Hematopoietic multipotent progenitor cell treated with erythropoietin and hydrocortisone succinate and interleukin-3 and kit ligand, for 15 days (in vitro differentiated cells): ENCODE data around the gene TENM4.

Experiments
- DNase-seq: peaks from one replicate; pipeline ENCODE4 v3.0.0-alpha.2; 2015; ENCODE audit warnings: low spot score

TENM4 gene

GRCh38 chr11:79440571-79441460, at the start of gene TENM4:
Gene TENM4, minus strand, starts transcription at chr11:79441030. Its CDS starts 371,086 bp downstream, at chr11:79069944.
- DNase-seq = no peak

GRCh38 chr11:79488286-79488685, 47.5 kb upstream of the TENM4 start:
- no peak for DNase-seq

DNA sequence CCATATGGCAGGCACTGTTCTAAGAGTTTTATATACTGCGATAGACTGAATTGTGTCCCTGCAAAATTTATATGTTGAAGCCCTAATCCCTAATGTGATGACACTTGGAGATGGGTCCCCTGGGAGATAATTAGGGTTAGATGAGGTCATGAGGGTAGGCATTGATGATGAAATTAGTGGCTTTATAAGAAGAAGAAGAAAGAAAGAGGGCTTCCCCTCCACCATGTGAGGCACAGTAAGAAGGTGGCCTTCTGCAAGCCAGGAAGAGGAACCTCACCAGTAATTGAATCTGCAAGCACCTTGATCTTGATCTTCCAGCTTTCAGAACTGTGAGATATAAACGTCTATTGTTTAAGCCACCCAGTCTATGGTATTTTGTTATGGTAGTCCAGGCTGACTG, 46.6 kb upstream of the TENM4 start:
- DNase-seq = no peak

GRCh38 chr11:79486242-79486984, 45.6 kb upstream of the TENM4 start:
- DNase-seq = no peak

DNA sequence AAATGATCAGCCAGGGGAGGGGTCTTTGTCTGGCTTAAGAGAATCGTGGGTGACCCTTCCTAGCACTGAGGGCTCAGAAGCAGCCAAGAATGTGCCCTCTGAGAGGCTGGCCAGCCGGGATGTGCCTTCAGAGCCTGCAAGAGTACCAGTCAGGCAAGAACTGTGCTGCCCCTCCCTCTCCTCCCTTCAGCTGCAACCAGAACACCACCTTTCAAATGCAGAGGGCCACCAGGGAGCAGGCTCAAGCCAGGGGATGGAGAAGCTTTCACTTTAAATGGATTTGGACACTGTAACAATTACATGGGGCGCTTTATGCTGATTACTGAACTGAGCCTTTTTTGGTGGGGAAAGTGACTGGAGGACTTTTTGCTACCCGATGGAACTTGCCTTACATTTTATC, 44.9 kb upstream of the TENM4 start:
- no peak for DNase-seq

GRCh38 chr11:79484872-79485271, 44.0 kb upstream of the TENM4 start:
- DNase-seq = no peak

- DNase-seq = no peak
Observed at GRCh38 chr11:79482800-79483199, 42.0 kb upstream of the TENM4 start.

DNA sequence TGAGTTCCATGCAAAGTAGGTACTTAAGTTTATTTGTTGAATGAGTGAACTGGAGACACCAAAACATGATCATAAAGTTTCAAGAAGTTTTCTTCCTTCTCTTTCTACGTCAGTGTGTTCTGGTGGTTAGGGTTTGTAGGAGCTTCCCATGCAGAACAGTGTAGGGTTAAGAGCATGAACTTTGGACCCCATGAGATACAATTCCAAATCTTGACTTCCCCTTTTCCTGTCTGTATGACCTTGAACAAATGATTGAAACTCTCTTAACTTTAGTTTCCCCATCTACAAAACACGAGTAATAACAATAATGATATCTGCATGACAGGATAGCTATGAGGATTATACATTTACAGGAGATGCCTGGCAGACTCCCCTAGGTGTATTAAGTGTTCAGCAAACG, 41.0 kb upstream of the TENM4 start:
- no peak for DNase-seq

DNA sequence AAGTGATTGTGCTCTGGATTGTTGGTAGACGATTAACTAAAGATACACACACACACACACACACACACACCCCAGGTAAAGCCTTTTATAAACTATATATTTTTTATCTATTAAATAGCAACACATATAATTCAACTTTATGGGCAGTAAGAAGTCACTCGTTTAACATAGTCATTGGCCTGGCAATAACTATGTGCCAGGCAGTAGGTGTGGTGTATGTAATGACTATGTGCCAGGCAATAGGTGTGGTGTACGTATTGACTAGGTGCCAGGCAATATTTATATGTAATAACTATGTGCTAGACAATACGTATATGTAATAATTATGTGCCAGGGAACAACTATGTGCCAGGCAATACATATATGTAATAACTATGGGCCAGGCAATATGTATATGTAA, 40.0 kb upstream of the TENM4 start:
- no peak for DNase-seq

- DNase-seq = no peak
Observed at GRCh38 chr11:79472819-79473529, 32.1 kb upstream of the TENM4 start.

GRCh38 chr11:79471071-79471844, 30.4 kb upstream of the TENM4 start:
- DNase-seq = no peak

DNA sequence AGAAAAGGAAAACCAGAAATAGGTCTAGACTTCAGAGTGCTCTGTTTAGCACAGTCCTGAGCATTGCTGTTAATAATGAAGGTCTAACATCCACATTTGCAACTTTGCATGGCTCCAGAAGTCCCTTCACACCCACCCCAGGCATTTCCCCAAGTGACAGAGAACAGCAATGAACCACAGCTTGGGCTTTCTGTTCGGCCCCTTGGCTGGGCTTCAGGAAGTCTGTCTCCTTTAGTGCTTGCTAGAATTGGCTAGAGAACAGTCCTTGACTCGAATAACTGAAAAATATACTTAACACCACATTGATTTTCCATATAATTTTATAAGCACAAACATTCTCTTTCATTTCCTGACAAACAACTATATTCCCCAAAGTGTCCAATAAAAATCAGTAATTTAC, 29.3 kb upstream of the TENM4 start:
- DNase-seq = no peak

DNA sequence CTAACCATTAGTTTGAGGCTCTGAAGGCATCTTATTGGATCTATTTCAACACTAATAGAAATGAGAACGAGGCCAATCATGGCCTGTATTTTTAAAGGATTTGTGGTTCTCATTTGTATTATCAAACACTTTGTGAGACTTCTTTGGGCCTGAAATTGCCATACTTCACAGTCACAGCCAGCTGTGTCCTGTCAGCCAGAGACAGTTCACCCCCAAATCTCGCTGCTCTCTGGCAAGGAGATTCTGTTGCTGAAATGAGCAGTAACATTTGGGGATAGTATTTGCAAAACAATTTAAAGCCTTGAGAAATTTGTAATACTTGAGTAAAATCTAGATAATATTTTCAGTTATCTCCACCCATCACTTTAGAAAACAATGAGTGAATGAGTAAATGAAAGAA, 26.9 kb upstream of the TENM4 start:
- DNase-seq = no peak

DNA sequence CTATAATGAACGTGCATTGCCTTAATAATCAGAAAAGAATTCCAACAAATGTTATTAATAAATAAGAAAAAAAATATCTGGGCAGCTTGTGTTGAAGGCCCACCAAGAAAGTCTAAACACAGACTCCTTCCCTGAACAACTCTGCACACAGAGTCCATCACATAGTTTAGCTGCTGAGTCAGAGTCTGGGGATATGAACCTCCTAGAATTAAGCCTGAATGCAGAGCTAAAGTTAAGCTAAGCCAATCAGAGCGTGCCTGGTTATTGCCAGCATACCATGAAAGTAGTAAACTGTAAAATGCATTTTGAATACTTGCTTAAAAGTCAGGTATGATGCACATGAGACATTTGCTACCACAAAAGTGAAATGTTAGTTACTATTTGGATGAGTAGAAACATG, 25.6 kb upstream of the TENM4 start:
- DNase-seq = no peak

DNA sequence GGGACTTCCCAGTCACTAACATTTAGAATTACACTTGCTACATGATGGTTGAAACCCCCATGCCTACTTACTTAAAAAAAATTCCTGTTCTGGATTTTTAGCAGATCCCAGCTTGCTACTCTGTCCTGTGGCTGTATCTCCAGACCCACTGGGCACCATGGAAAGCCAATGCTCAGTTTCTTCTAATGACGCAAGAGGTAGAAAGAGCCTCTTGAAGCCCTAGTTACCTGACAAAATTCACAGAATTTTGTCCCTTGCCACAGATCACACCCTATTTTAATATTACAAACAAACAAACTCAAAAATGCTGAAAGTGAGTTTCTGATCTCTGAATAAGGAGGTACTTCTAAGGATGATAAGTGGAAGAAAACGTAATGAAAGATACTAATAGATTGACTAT, 24.3 kb upstream of the TENM4 start:
- no peak for DNase-seq

DNA sequence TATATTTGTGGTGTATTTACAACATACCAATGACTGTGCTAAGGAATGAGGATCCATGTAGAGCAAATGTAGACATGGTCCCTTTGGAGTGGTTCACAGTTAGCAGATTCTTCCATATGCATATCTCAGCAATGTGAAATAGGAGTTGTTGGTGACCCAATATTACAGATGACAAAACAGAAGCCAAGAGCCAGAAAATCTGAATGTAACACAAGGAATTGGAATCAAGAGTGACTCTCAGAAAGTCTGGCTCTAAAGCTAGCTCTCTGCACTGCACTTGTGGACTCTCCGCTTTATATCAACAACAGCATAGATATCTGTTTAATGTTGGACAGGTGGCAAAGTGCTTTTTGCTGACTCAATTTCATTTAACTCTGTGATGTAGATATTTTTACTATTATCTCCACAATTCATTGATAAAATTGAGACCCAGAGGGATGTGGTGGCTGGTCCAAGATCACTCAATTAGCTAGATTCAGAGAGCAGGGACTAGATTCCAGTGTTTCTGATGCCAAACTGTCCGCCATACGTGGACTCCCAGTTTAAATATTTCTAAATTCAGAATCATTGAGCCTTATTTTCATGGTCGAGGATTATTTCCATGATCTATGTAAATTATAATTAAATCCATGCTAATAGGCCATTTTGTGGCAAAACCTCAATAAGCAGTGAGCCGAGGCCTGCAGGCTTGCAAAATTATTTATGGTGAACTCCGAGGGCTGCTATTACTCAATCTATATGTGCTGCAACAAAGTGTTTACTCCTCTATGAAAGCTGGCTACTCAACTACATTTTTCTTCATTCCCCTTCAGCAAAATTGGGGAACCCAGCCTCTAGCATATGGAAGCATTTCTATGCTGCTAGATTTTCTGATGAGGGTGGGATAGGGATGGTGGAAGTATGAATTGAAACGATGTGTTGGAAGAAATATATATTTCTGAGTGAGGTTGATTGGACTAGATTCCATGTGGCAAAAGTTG, 21.1 kb upstream of the TENM4 start:
- DNase-seq = no peak

- no peak for DNase-seq
Observed at GRCh38 chr11:79461144-79461543, 20.3 kb upstream of the TENM4 start.

DNA sequence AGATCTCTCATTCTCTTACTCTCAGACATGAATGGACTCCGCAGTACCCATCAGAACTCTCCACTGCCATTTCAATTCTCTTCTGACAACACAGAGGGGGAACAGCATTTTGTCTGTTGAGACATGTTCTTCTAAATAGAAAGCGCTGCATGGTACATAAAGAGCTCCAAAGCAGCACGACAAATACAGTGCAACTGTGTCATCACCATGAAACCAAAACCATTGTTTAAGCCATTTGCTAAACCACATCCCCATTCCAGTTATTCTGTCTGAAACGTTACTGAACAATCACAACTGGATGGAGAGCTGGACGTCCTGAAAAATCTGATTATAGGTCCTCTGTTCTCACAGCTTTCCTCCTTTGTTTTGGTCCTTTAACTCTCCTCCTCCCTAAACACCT, 17.9 kb upstream of the TENM4 start:
- no peak for DNase-seq

DNA sequence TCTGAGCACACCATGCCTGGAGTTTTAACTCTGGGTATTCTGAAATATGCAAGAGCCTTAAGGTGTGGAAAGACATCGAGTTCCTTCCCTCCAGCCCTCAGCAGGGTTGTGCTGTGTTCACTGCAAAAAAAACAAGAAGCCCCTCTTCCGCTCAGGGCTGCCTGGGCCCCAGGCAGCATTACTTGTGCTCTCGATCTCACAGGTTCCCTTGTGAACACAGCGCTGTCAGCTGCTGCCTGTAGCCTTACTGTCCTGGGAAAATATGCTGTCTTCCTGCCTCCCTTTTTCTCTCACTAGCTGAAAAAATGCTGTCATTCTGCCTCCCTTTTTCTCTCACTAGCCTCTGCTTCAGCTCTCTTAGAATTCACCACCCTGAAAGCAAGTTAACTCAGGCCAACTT, 15.7 kb upstream of the TENM4 start:
- DNase-seq = no peak

- DNase-seq = no peak
Observed at GRCh38 chr11:79453617-79454016, 12.8 kb upstream of the TENM4 start.

DNA sequence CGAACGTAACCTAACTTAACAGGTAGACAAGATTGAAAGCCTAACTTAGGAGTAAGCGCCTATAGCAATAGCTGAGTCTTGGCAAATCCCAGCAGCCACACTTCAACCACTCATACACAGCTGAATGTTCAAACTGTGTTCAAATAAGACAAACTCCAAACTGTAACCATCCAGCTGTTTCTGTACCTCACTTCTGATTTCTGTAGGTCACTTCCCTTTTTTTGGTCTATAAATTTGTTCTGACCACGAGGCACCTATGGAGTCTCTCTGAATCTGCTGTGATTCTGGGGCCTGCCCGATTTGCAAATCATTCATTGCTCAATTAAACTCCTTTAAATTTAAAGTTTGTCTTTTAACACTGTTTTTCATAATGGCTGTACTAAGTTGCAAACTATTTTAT, 8.2 kb upstream of the TENM4 start:
- no peak for DNase-seq
